ENCODE measurements around the gene B3GNT5. TPM values are rescaled to one million over a fixed set of nuclear protein-coding genes. Genes with fewer than 3 reads are reported as not detected.

B3GNT5 gene
- total RNA-seq, 3 donors from 2014 or later, result 3.0 to 12.1 (median 6.2) TPM

DNA sequence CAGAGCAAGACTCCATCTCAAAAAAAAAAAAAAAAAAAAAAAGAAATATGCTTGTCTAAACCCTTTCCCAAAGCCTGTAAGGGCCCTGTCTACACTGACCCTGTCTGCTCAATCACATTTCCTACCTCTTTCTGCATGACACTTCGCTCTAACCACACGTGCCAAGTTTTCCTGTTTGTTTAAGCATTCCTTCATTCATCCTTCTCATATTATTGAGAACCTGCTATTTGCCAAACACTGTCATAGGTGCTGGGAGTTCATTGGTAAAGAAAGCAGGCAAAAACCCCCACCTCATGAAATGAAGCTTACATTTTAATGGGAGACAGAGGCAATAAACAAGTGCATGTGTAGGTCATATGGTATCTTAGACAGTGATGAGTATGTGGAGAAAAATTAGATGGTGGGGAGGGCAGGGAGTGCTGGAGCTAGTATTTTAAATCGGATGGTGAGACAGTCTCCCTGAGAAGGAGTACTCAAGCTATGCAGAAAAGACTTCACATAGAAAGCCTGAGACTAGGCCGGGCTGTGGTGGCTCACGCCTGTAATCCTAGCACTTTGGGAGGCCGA lies 48.0 kb downstream of the B3GNT5 start:
- intact Hi-C loops (cut with DNase I; ENCODE audit: low total_unique reads), result no loop called here

DNA sequence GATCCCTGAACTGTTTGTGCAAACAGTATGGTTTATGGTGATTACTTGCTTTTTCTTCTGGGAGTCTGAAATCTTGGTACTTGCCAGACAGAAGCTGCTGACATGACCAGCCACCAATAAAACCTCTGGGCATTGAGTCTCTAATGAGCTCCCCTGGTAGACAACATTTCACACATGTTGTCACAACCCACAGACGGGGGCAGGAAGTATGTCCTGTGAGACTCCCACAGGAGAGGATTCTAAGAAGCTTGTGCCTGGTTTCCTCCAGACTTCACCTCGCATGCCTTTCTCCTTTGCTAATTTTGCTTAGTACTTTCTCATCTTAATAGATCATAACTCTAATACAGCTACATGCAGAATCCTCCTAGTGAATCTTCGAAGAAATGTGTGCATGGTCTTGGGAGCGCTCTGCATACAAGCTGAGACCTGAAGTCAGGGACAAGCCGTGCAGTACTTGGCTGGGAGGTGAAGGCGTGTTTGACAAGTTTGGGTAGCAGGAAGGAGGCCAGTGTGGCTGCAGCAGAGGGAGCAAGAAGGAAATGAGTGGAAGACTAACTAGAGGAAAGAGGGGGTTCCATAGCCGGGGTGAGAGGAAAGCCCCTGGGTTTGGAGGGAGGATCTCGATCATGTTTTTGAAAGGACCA lies 49.0 kb downstream of the B3GNT5 start:
- H3K36me3 ChIP-seq, result no peaks in the 10 kb centered on the region
- no peaks in the 10 kb centered on the region for H3K4me1 ChIP-seq
- no peak overlapping the region for H3K4me3 ChIP-seq
- intact Hi-C loops (cut with DNase I; ENCODE audit: low total_unique reads), result no loop called here
- no peaks in the 10 kb centered on the region for H3K27me3 ChIP-seq
- no peak for DNase-seq (ENCODE audit: low spot score in 2 of 2)
- H3K27ac ChIP-seq, result no peak overlapping the region
- TF ChIP-seq POLR2AphosphoS5 (IDR thresholded peaks at IDR 0.05), result no peak
- TF ChIP-seq POLR2A (IDR thresholded peaks at IDR 0.05), result no peak
- TF ChIP-seq, protein P1, sequence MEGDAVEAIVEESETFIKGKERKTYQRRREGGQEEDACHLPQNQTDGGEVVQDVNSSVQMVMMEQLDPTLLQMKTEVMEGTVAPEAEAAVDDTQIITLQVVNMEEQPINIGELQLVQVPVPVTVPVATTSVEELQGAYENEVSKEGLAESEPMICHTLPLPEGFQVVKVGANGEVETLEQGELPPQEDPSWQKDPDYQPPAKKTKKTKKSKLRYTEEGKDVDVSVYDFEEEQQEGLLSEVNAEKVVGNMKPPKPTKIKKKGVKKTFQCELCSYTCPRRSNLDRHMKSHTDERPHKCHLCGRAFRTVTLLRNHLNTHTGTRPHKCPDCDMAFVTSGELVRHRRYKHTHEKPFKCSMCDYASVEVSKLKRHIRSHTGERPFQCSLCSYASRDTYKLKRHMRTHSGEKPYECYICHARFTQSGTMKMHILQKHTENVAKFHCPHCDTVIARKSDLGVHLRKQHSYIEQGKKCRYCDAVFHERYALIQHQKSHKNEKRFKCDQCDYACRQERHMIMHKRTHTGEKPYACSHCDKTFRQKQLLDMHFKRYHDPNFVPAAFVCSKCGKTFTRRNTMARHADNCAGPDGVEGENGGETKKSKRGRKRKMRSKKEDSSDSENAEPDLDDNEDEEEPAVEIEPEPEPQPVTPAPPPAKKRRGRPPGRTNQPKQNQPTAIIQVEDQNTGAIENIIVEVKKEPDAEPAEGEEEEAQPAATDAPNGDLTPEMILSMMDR (IDR thresholded peaks at IDR 0.05), result no peak
- no peaks in the 10 kb centered on the region for H3K9me3 ChIP-seq

More for the DNA sequence above, 48.0 kb downstream of the B3GNT5 start:
- no peak for DNase-seq (ENCODE audit: low spot score in 2 of 2)
- H3K9me3 ChIP-seq, result no peaks in the 10 kb centered on the region
- no peaks in the 10 kb centered on the region for H3K27me3 ChIP-seq
- no peak overlapping the region for H3K4me3 ChIP-seq
- TF ChIP-seq, protein P1 (IDR thresholded peaks at IDR 0.05), result no peak
- TF ChIP-seq POLR2AphosphoS5 (IDR thresholded peaks at IDR 0.05) (no peak), POLR2A (IDR thresholded peaks at IDR 0.05) (no peak)
- H3K4me1 ChIP-seq, result no peaks in the 10 kb centered on the region
- no peak overlapping the region for H3K27ac ChIP-seq
- H3K36me3 ChIP-seq, result no peaks in the 10 kb centered on the region

GRCh38 chr3:183303690-183304089 lies 50.6 kb downstream of the B3GNT5 start:
- Histone ChIP-seq H3K36me3 (no peaks in the 10 kb centered on the region), H3K27ac (no peak overlapping the region), H3K4me1 (no peaks in the 10 kb centered on the region), H3K4me3 (no peak overlapping the region), H3K27me3 (no peaks in the 10 kb centered on the region), H3K9me3 (no peaks in the 10 kb centered on the region)
- DNase-seq (ENCODE audit: low spot score in 2 of 2), result no peak
- intact Hi-C loops (cut with DNase I; ENCODE audit: low total_unique reads), result no loop called here
- no peak for TF ChIP-seq POLR2AphosphoS5 (IDR thresholded peaks at IDR 0.05)

- intact Hi-C loops (cut with DNase I; ENCODE audit: low total_unique reads), result no loop called here
Observed at GRCh38 chr3:183306798-183307671, 54.0 kb downstream of the B3GNT5 start.

DNA sequence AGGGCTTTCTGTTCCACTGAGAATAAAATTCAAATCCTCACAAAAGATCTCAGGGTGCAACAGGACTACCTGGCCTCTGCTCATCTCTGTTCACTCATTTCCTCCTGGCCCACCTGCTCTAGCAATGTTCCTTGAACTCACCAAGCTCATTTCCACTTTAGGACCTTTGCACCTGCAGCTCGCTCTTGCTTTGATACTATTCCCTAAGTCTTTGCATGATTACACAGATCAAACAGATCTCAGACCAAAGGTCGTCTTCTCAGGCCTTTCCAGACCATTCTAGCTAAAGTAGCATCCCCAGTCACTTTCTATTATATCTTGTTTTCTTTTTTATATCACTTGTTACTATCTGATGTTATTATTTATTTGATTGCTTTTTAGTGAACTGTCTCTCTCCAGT lies 54.7 kb downstream of the B3GNT5 start:
- intact Hi-C loops (cut with DNase I; ENCODE audit: low total_unique reads), result no loop called here

More at GRCh38 chr3:183306798-183307671, 54.0 kb downstream of the B3GNT5 start:
- Histone ChIP-seq H3K4me1 (no peaks in the 10 kb centered on the region), H3K27me3 (no peaks in the 10 kb centered on the region), H3K4me3 (no peak overlapping the region), H3K9me3 (no peaks in the 10 kb centered on the region), H3K36me3 (no peaks in the 10 kb centered on the region), H3K27ac (peak overlapping the region in 1 of 2 donors; percentile 72)
- peak; percentile 67 to 88 for DNase-seq (ENCODE audit: low spot score in 2 of 2)
- TF ChIP-seq, protein P1 (IDR thresholded peaks at IDR 0.05), result no peak
- peak in 1 of 3 donors; percentile 65 for TF ChIP-seq POLR2AphosphoS5 (IDR thresholded peaks at IDR 0.05)
- TF ChIP-seq POLR2A (IDR thresholded peaks at IDR 0.05), result no peak

More for the DNA sequence above, 54.7 kb downstream of the B3GNT5 start:
- TF ChIP-seq POLR2A (IDR thresholded peaks at IDR 0.05), result no peak
- TF ChIP-seq, protein P1 (IDR thresholded peaks at IDR 0.05), result no peak
- TF ChIP-seq POLR2AphosphoS5 (IDR thresholded peaks at IDR 0.05), result no peak
- no peak for DNase-seq (ENCODE audit: low spot score in 2 of 2)
- Histone ChIP-seq H3K9me3 (no peaks in the 10 kb centered on the region), H3K27me3 (no peaks in the 10 kb centered on the region), H3K4me1 (no peaks in the 10 kb centered on the region), H3K36me3 (no peaks in the 10 kb centered on the region), H3K27ac (no peak overlapping the region), H3K4me3 (no peak overlapping the region)

Data from breast epithelium (tissue), 4 donors.